Body of pancreas (tissue), 4 donors: ENCODE measurements around the gene GNAI1. TPM values are rescaled to one million over a fixed set of nuclear protein-coding genes. Genes with fewer than 3 reads are reported as not detected.

Experiments
- ATAC-seq: fragments of 150-250 bp; one replicate; pipeline ENCODE4 v1.9.1; 2016
- DNase-seq, 4 donors: peaks; one replicate each; pipeline ENCODE4 v3.0.0-alpha.2; 2019
- H3K27ac ChIP-seq, 4 donors: fragments of 200-600 bp; sonication (generic); 1 replicate in 3 of 4; 2 replicates in 1 of 4; pipeline versions ENCODE4 v1.5.1 to v1.6.1; 2016 to 2019; ENCODE audit warnings: mild to moderate bottlenecking in 1 of 4, mixed read lengths in 1 of 4, moderate library complexity in 1 of 4
- H3K27me3 ChIP-seq, 2 donors: fragments of 200-600 bp; sonication (generic); one replicate each; pipeline ENCODE4 v1.6.0; 2016; ENCODE audit warnings: mild to moderate bottlenecking in 1 of 2
- H3K36me3 ChIP-seq, 2 donors: fragments of 200-600 bp; sonication (generic); replicated peaks in 1 of 2; 2 replicates each; pipeline ENCODE4 v1.5.1; 2016; ENCODE audit warnings: low read depth in 2 of 2; ENCODE audit not compliant: insufficient read depth in 1 of 2
- H3K4me1 ChIP-seq: fragments of 200-600 bp; sonication (generic); one replicate; pipeline ENCODE4 v1.6.0; 2016
- H3K4me3 ChIP-seq, 2 donors: fragments of 200-600 bp; sonication (generic); 1 replicate in 1 of 2; 2 replicates in 1 of 2; pipeline ENCODE4 v1.5.1; 2016 to 2019
- H3K9me3 ChIP-seq, 3 donors: fragments of 200-600 bp; sonication (generic); 1 replicate in 2 of 3; 2 replicates in 1 of 3; pipeline ENCODE4 v1.5.1; 2016
- POLR2A ChIP-seq, 3 donors: fragments of 450-650 bp; IDR thresholded peaks; one replicate each; pipeline ENCODE4 v1.6.1; 2016; ENCODE audit warnings: antibody characterized with exemption in 3 of 3, mild to moderate bottlenecking in 2 of 3
- WGBS, 2 donors: methylation state at CpG; one replicate each; pipeline ENCODE4 v1.1.5; 2017; 5-methylcytosine and 5-hydroxymethylcytosine counted together
- intact Hi-C: fragments of 100-400 bp; cut with DNase I; formaldehyde crosslinking; loops from one replicate; pipeline ENCODE4 v1.15.1; 2023
- total RNA-seq, 2 donors: library from RNA; depleted of rRNA; stranded (reverse); fragments of >200 nt; gene quantifications; one replicate each; pipeline ENCODE4 v1.1.0, GENCODE V29; 2016
- TF ChIP-seq, protein P1 (sequence below), 7 experiments: fragments of 450-650 bp in 4 of 7; fragments of 200-600 bp in 3 of 7; sonication (generic) in 3 of 7; IDR thresholded peaks; one replicate each; pipeline ENCODE4 v1.5.1; 2016 to 2019; ENCODE audit warnings: antibody characterized with exemption in 7 of 7

The GNAI1 gene
- total RNA-seq, 2 donors from 2014 or later = 9.1 to 16.5 TPM

DNA sequence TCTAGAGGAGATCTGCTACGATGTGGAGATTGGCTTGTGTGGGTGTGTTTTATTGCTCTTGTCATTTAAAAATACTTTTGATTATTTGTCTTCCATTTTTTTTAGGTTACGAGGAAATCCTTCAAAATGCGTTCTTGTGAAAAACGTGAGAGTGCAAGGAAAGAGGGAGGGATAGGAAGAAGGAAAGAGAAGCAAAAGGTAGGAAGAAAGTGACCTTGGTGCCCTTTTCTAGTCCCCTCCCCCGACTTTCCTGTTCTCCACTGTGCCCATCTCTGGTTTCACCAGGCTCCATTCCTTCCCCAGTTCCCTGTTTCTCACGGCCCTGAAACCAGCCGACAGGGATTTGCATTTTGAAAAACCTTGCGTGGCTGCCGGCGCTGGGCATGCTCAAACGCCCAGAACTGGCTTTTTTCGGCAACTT lies 506 bp upstream of the GNAI1 start:
- Histone ChIP-seq H3K4me3 (peak overlapping the region in 1 of 2 donors; percentile 21), H3K27me3 (no peaks in the 10 kb centered on the region), H3K4me1 (peaks cover 20% of the 10 kb centered on the region), H3K36me3 (no peaks in the 10 kb centered on the region), H3K27ac (peak overlapping the region; percentile 75 to 92 (median 81)), H3K9me3 (no peaks in the 10 kb centered on the region)
- intact Hi-C loops = no loop called here
- TF ChIP-seq POLR2A (IDR thresholded peaks at IDR 0.05) = no peak
- TF ChIP-seq, protein P1, sequence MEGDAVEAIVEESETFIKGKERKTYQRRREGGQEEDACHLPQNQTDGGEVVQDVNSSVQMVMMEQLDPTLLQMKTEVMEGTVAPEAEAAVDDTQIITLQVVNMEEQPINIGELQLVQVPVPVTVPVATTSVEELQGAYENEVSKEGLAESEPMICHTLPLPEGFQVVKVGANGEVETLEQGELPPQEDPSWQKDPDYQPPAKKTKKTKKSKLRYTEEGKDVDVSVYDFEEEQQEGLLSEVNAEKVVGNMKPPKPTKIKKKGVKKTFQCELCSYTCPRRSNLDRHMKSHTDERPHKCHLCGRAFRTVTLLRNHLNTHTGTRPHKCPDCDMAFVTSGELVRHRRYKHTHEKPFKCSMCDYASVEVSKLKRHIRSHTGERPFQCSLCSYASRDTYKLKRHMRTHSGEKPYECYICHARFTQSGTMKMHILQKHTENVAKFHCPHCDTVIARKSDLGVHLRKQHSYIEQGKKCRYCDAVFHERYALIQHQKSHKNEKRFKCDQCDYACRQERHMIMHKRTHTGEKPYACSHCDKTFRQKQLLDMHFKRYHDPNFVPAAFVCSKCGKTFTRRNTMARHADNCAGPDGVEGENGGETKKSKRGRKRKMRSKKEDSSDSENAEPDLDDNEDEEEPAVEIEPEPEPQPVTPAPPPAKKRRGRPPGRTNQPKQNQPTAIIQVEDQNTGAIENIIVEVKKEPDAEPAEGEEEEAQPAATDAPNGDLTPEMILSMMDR (IDR thresholded peaks at IDR 0.05) = no peak
- ATAC-seq (no peak), DNase-seq (peak in 1 of 4 donors; percentile 81)
- 10 to 11% methylated on average over 12 of the region's 12 CpGs for WGBS, 2 donors

DNA sequence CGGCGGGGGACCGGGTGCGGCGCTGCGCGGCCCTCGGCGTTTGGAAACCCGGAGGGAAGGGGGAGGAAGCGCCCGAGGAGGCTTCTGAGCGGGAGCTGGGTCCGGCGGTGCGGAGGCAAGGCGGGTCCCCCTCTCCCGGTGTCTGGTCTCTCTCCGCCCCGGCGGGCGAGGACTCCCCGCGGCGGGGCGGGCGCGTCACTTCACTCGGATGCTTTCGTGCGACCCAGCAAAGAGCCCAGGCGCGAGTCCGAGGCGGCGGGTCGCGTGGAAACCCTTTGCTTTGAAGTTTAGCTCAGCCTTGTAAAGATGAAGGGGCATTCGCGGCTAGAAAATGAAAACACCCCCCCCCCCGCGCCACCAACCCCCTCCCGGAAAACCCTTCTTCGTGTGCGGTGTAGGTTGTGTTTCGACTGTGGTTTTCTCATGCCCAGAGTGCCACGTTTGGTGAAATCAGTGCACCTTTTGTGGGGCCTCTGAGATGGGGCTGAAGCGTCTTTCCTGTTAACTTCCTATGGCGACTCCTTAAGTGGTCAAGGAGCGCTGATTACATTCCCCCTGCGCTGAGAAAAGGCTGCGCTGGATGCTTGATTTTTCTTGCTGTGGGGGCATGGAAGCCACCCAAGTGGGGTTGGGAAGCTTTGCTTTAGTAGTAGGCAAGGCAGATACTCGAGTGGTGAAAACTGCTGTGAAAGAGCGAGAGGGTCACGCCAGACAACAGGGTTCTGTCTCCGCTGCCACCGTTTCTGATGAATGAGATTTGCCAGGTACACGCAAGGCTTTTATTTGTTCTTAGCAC lies 876 bp downstream of the GNAI1 start:
- H3K9me3 ChIP-seq = no peaks in the 10 kb centered on the region
- peak overlapping the region; percentile 46 to 77 for H3K4me3 ChIP-seq
- peak in 1 of 4 donors; percentile 16 for DNase-seq
- TF ChIP-seq, protein P1 (IDR thresholded peaks at IDR 0.05) = no peak
- no peak for TF ChIP-seq POLR2A (IDR thresholded peaks at IDR 0.05)
- H3K36me3 ChIP-seq = no peaks in the 10 kb centered on the region
- no peaks in the 10 kb centered on the region for H3K27me3 ChIP-seq
- H3K4me1 ChIP-seq = peaks cover 25% of the 10 kb centered on the region
- peak; percentile 35 for ATAC-seq
- 0 to 1% methylated on average over 17 to 31 of the region's 58 CpGs for WGBS, 2 donors
- intact Hi-C loops = no loop called here
- peak overlapping the region; percentile 75 to 92 (median 81) for H3K27ac ChIP-seq

DNA sequence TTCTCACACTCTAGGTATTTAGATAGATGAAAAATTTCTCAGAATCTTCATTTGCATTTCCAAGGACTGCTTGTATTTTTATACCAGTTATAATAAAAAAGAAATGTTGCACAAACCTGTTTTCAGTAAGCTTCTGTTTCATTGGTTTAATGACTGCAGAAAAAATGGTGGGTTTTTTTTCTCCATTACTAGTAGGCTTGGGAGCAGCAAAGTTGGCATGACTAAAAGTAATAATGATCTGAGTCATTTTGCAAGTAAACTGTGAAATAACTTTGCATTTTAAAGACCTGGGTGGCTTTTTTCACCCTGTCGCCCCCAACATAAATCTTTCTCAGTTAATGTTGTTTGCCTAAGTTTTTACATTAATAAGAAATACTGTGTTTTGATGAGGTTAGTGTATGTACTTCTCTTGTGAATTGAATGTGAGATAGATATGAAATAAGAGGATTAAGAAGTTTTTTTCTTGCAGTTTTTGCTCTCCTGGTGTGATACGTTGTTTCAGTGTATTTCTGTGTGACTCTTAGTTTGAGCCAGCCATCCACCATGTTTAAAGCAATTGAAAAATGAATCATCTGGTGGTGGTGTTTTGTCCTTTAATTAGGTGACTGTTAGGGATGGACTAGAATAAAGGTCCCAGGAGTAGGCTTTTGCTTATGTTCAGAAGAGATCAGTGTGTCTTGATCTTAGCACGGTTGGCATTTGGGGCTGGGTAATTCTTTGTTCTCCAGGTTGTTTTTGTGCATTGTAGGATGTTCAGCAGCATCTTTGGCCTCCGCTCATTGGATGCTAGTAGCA lies 1.8 kb downstream of the GNAI1 start:
- Histone ChIP-seq H3K36me3 (no peaks in the 10 kb centered on the region), H3K27me3 (no peaks in the 10 kb centered on the region), H3K4me3 (peak overlapping the region in 1 of 2 donors; percentile 10), H3K4me1 (peaks cover 25% of the 10 kb centered on the region), H3K27ac (no peak overlapping the region), H3K9me3 (no peaks in the 10 kb centered on the region)
- TF ChIP-seq, protein P1 (IDR thresholded peaks at IDR 0.05) = no peak
- no peak for TF ChIP-seq POLR2A (IDR thresholded peaks at IDR 0.05)
- intact Hi-C loops = no loop called here
- ATAC-seq (no peak), DNase-seq (no peak)
- 47 to 63% methylated on average over 4 of the region's 4 CpGs for WGBS, 2 donors

DNA sequence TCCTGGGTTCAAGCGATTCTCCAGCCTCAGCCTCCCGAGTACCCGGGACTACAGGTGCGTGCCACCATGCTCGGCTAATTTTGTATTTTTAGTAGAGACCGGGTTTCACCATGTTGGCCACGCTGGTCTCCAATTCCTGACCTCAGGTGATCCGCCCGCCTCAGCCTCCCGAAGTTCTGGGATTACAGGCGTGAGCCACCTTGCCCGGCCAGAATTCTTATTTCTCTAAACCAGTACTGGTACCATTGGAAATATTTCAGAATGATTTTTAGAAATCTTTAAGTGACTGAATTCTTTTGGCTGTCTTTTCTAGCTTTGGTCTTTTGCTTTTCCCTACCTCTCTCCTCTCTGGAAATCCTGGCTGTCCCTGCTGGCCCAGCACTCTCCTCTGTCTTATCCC lies 2.8 kb downstream of the GNAI1 start:
- ATAC-seq = no peak
- no peak overlapping the region for H3K4me3 ChIP-seq
- TF ChIP-seq, protein P1 (IDR thresholded peaks at IDR 0.05) = no peak
- no peak for TF ChIP-seq POLR2A (IDR thresholded peaks at IDR 0.05)
- no peaks in the 10 kb centered on the region for H3K27me3 ChIP-seq
- no peaks in the 10 kb centered on the region for H3K36me3 ChIP-seq
- no peak for DNase-seq
- H3K9me3 ChIP-seq = no peaks in the 10 kb centered on the region
- intact Hi-C loops = no loop called here
- WGBS, 2 donors = 85 to 95% methylated on average over 12 of the region's 12 CpGs
- H3K27ac ChIP-seq = no peak overlapping the region
- H3K4me1 ChIP-seq = peaks cover 25% of the 10 kb centered on the region
